GM18502 (cell line): Measurements from ENCODE around the gene CERS6.

Experiments
- ATAC-seq: cut with Tn5 transposase; IDR thresholded peaks from one replicate; pipeline ENCODE4 v1.9.1; 2021; ENCODE audit warnings: mild to moderate bottlenecking; ENCODE audit not compliant: unreplicated experiment, poor library complexity

Gene CERS6

DNA sequence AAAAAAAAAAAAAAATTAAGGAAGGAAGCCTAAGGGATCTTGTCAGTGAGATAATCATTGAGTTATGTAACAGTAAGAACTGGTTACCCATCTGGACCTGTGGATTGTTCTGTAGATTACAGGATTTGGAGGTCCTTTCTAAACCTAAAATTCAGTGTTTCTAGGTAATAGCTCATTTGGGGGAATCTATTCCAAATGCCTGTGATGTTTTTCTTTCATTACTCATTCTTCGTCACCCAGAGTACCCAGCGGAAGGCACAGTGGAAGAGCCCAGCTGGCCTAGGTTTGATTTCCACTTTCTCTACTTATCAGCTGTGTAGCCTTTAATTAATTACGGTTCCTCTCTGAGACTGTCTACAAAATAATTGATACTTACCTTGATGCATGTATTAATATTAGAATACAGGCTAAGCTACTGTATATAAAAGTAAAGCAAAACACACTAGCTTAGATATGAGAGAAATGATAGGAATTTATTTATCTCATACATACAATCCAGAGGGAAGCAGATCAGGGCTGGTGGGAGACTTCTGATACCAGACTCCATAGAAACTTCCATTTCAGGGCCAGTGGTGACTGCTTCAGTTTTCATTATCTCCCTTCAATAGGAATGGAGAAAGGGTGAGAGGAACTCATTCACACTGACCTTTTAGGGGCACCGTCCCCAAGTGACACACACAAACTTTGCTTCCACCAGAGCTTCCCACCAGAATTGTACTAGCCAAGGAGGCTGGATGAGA lies 230.6 kb downstream of the CERS6 start:
- ATAC-seq: no peak

DNA sequence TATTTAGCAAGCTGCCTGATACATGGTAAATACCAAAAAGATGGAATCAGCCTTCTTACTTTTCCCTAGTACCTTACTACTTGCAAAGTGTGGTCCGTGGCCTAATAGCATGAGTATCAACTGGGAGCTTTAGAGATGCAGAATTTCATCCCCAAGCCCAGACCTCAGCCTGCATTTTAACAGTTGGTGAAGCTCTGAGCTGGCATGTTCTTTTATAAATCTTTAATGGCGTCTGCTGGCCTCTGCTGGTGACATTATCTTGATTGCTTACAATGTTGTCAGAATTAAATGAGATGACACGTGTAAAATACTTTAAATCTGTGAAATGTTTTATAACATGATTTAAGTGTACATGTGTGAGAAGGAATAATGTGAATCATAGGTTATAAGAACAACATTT lies 231.2 kb downstream of the CERS6 start:
- no peak for ATAC-seq

- no peak for ATAC-seq
Observed at GRCh38 chr2:168690381-168690885, 234.4 kb downstream of the CERS6 start.

DNA sequence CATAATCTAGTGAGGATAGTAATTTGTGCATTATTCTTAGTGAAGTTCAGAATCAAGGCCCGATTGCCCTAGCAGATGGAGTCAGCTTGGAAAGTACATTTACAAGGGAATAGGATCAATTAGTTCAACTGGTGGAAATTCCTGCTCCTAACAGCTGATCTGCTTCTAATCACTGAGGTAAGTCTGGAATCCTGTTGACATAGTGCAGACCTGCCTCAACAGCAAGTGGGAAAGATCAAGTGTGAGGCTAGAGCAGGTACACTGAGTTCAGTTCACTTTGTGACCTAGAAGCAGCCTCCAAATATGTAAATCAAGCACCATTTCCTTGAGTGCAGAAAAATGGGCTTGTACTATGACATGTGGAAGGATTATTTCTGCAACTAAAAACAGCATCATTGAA lies 235.1 kb downstream of the CERS6 start:
- no peak for ATAC-seq

DNA sequence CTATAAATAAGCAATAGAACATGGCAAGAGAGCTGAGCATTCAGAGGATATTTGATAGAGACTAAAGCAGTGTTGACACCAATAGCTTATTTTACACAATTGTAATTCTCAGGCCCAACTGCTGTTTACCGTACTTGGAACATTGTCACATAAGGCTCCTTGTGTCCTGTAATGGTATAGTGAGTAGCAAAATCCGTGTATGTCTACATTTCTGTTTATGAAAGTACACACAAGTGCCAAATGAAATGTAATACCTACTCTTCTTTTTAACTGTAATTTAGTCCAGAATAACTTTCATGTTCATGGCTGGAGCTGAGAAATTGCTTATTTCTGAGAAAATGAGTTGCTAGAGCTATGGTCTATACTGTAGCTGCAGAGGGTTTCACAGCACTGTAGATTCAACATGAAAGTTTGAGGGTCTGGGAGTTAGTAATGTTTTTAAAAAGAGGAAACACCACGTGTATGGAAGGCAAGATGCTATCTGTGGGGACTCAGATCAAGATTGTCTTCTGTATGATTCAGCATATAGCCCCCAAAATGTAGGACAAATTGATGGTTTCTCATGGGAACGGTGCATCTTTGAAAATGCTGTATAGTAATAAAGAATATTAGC lies 236.2 kb downstream of the CERS6 start:
- peak; percentile 86 for ATAC-seq

DNA sequence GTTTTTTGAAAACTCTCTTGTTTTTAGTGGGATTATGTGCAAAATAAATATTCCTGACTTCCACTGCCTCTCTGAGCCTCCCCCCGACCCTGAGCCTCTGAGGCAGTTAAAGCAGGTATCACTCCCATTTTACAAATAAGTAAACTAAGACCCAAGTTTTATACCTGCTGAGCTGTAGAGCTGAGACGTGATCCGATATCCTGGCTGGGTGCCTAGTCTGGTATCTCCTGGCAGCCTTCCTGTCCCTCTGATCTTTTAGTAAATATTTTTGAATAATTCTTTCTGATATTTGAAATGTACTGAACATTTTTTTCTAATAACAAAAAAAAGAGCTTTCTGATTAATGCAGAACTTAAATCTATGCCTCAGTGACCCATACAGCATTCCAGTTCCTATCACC lies 238.1 kb downstream of the CERS6 start:
- no peak for ATAC-seq

DNA sequence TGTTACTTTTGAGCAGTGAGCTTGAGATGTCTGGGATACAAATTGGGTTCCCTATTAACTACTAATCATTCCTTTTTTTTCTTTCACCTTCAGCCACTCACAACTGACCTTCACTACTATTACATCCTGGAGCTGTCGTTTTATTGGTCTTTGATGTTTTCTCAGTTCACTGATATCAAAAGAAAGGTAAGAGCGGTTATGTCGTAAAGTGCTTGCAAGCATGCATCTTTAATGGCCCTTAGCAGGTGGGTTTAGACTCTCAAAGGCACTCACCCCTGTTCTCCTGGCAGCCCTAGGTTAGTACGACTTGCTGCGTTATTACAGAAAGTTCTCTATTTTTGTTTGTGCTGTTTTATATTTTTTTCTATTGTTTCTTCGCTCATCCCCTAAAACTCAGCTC lies 238.8 kb downstream of the CERS6 start:
- no peak for ATAC-seq

DNA sequence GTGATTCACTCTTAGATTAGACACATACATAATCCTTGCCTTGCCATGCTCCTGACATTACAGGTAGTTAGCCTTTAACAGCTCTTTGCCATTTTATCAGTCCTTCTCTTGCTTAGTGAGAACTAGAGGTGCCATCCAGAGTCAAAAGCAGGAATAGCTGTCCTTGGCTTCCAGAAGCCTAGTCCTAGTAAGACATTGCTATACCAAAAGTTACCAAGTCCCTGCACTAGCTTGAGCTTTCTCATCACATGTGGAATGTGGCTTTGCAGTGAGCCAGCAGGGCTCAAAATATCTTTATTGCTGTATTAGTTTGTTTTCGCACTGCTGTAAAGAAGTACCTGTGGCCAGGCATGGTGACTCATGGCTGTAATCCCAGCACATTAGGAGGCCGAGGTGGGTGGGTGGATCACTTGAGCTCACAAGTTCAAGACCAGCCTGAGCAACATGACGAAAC lies 241.6 kb downstream of the CERS6 start:
- no peak for ATAC-seq

- ATAC-seq: no peak
Observed at GRCh38 chr2:168698969-168699368, 242.9 kb downstream of the CERS6 start.

DNA sequence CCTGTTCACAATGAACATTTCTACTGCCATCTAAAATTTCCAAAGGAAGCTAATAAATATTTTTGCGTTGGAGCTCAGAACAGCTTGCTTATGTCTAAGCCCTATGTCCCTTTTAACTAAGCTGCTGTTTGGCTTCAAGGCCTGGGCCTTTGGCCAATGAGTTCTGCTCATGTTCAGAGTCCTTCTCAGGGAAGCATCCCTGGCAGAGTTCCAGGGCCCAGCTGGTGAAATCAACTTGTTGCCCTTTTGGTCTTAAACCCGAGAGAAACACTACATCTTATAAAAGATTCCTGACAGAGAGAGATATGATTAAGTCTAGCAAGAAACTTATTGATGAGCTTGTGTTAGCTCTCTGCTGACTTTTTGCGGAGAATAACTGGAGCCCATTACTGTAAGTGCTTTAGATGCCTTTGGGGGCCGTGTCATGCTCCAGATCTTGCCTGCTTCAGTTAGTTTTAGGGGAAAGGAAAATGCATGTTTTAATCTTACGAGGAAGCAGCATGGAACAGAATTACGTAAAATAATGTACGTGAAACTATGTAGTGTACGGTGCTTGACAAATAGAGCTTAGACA lies 243.9 kb downstream of the CERS6 start:
- ATAC-seq: no peak

DNA sequence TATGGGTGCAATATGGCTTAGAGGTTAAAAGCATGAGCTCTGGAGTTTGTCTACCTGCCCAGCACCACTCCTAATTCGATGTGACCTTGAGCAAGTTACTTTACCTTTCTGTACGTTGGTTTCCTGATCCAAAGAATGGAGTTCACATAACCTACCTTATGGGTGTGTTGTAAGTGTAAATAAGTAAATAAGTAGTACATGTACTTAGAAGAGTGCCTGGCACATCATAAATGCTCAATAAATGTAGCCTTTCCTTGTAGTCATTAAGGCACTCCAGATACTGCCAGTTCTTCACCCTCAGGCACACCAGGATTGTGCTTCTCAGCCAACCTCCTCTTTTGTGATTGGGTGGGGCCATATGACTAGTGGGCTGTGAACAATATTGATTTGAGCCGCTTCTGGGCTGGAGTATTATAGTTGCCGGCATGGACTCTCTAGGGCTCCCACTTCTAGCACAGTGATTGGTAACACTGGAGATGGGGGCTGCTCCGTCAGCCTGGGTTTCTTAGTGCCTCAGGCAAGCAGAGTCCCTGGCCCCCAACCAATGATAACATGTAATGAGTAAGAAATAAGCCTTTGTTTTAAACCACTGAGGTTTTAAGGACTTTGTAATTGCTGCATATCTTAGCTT lies 244.7 kb downstream of the CERS6 start:
- no peak for ATAC-seq

- ATAC-seq: no peak
Observed at GRCh38 chr2:168702579-168702978, 246.5 kb downstream of the CERS6 start.

- ATAC-seq: no peak
Observed at GRCh38 chr2:168703926-168704325, 247.9 kb downstream of the CERS6 start.

GRCh38 chr2:168705534-168706470 lies 249.7 kb downstream of the CERS6 start:
- ATAC-seq: no peak

GRCh38 chr2:168706806-168707205 lies 250.7 kb downstream of the CERS6 start:
- no peak for ATAC-seq

- no peak for ATAC-seq
Observed at GRCh38 chr2:168708080-168708479, 252.0 kb downstream of the CERS6 start.

- no peak for ATAC-seq
Observed at GRCh38 chr2:168710754-168711467, 254.8 kb downstream of the CERS6 start.

GRCh38 chr2:168712053-168712452 lies 256.0 kb downstream of the CERS6 start:
- peak; percentile 98 for ATAC-seq

GRCh38 chr2:168713325-168713724 lies 257.3 kb downstream of the CERS6 start:
- ATAC-seq: no peak
